ENCODE measurements around the gene MYO19.

Gene MYO19

GRCh38 chr17:36535669-36536081 is 1.0 kb upstream of the MYO19 start:
- peak overlapping the region; percentile 65 for H3K4me3 ChIP-seq (replicated peaks; ENCODE audit: insufficient read depth, low read length)
- TF ChIP-seq, protein P1, sequence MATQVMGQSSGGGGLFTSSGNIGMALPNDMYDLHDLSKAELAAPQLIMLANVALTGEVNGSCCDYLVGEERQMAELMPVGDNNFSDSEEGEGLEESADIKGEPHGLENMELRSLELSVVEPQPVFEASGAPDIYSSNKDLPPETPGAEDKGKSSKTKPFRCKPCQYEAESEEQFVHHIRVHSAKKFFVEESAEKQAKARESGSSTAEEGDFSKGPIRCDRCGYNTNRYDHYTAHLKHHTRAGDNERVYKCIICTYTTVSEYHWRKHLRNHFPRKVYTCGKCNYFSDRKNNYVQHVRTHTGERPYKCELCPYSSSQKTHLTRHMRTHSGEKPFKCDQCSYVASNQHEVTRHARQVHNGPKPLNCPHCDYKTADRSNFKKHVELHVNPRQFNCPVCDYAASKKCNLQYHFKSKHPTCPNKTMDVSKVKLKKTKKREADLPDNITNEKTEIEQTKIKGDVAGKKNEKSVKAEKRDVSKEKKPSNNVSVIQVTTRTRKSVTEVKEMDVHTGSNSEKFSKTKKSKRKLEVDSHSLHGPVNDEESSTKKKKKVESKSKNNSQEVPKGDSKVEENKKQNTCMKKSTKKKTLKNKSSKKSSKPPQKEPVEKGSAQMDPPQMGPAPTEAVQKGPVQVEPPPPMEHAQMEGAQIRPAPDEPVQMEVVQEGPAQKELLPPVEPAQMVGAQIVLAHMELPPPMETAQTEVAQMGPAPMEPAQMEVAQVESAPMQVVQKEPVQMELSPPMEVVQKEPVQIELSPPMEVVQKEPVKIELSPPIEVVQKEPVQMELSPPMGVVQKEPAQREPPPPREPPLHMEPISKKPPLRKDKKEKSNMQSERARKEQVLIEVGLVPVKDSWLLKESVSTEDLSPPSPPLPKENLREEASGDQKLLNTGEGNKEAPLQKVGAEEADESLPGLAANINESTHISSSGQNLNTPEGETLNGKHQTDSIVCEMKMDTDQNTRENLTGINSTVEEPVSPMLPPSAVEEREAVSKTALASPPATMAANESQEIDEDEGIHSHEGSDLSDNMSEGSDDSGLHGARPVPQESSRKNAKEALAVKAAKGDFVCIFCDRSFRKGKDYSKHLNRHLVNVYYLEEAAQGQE (IDR thresholded peaks at IDR 0.05; ENCODE audit: insufficient replicate concordance, low read depth): no peak
- TF ChIP-seq, protein P2, sequence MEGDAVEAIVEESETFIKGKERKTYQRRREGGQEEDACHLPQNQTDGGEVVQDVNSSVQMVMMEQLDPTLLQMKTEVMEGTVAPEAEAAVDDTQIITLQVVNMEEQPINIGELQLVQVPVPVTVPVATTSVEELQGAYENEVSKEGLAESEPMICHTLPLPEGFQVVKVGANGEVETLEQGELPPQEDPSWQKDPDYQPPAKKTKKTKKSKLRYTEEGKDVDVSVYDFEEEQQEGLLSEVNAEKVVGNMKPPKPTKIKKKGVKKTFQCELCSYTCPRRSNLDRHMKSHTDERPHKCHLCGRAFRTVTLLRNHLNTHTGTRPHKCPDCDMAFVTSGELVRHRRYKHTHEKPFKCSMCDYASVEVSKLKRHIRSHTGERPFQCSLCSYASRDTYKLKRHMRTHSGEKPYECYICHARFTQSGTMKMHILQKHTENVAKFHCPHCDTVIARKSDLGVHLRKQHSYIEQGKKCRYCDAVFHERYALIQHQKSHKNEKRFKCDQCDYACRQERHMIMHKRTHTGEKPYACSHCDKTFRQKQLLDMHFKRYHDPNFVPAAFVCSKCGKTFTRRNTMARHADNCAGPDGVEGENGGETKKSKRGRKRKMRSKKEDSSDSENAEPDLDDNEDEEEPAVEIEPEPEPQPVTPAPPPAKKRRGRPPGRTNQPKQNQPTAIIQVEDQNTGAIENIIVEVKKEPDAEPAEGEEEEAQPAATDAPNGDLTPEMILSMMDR (IDR thresholded peaks at IDR 0.05; ENCODE audit: insufficient read depth, low read length): no peak
- TF ChIP-seq SPI1 (IDR thresholded peaks at IDR 0.05; ENCODE audit: borderline replicate concordance, low read depth): no peak
- no peaks in the 10 kb centered on the region for H3K27me3 ChIP-seq (ENCODE audit: insufficient read depth, poor library complexity, severe bottlenecking)
- H3K27ac ChIP-seq (replicated peaks): peak overlapping the region; percentile 95
- no peak for DNase-seq (ENCODE audit: low read depth in 1 of 2, low spot score in 1 of 2)

- H3K27ac ChIP-seq (replicated peaks): peak overlapping the region; percentile 95
- H3K27me3 ChIP-seq (ENCODE audit: insufficient read depth, poor library complexity, severe bottlenecking): no peaks in the 10 kb centered on the region
- TF ChIP-seq POLR2AphosphoS5 (IDR thresholded peaks at IDR 0.05; ENCODE audit: low read depth) (no peak), GABPA (IDR thresholded peaks at IDR 0.05; ENCODE audit: low read depth) (no peak), SPI1 (IDR thresholded peaks at IDR 0.05; ENCODE audit: borderline replicate concordance, low read depth) (no peak)
- TF ChIP-seq, protein P1 (IDR thresholded peaks at IDR 0.05; ENCODE audit: insufficient replicate concordance, low read depth): no peak
- TF ChIP-seq, protein P2 (IDR thresholded peaks at IDR 0.05; ENCODE audit: insufficient read depth, low read length): no peak
- H3K4me3 ChIP-seq (replicated peaks; ENCODE audit: insufficient read depth, low read length): peak overlapping the region; percentile 65
- DNase-seq (ENCODE audit: low read depth in 1 of 2, low spot score in 1 of 2): peak; percentile 59 to 68
Observed at GRCh38 chr17:36533935-36534839, 481 bp downstream of the MYO19 start.

DNA sequence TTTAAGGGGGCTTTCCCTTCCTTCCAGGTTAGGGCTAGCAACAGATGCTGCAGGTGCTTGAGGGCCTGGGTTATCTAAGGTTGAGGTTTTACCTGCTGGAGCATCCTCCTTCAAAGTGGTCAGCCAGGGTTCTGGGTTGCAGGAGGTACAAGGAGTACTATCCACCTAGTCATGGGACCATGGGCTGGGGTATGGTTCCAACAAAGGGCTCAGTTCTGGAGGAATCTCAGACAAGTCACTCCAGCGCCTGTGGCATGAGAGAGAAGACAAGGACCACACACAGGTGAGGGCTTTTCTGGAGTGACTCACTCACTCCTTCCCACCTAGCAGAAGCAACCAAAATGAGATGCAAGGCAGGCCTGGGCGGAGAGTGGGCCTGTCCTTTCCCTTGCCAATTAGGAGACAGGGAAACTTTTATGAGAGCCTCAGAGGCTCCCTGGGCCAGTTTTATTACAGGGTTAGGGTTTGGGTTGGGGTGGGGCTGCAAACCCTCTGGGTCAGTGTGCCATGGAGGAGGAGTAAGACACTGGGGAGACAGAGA is 2.2 kb downstream of the MYO19 start:
- DNase-seq (ENCODE audit: low read depth in 1 of 2, low spot score in 1 of 2): no peak
- Histone ChIP-seq H3K4me3 (replicated peaks; ENCODE audit: insufficient read depth, low read length) (no peak overlapping the region), H3K27ac (replicated peaks) (no peak overlapping the region), H3K27me3 (ENCODE audit: insufficient read depth, poor library complexity, severe bottlenecking) (no peaks in the 10 kb centered on the region)
- TF ChIP-seq, protein P1 (IDR thresholded peaks at IDR 0.05; ENCODE audit: insufficient replicate concordance, low read depth): no peak
- TF ChIP-seq, protein P2 (IDR thresholded peaks at IDR 0.05; ENCODE audit: insufficient read depth, low read length): no peak
- TF ChIP-seq GABPA (IDR thresholded peaks at IDR 0.05; ENCODE audit: low read depth): no peak
- no peak for TF ChIP-seq POLR2AphosphoS5 (IDR thresholded peaks at IDR 0.05; ENCODE audit: low read depth)
- TF ChIP-seq SPI1 (IDR thresholded peaks at IDR 0.05; ENCODE audit: borderline replicate concordance, low read depth): no peak
